Thymus (tissue), 11 donors: ENCODE data around the gene COG6. TPM values are rescaled to one million over a fixed set of nuclear protein-coding genes. Genes with fewer than 3 reads are reported as not detected.

Experiments
- DNase-seq, 9 donors: peaks; one replicate each; pipeline ENCODE4 v3.0.0-alpha.2; 2013; ENCODE audit warnings: low spot score in 9 of 9, low read depth in 6 of 9, missing footprints in 1 of 9
- H3K27ac ChIP-seq, 2 donors: one replicate each; pipeline ENCODE4 v1.5.1; 2013; ENCODE audit warnings: control low read depth in 1 of 2, low read depth in 1 of 2, low read length in 1 of 2, mild to moderate bottlenecking in 1 of 2, moderate library complexity in 1 of 2
- H3K27me3 ChIP-seq, 2 donors: one replicate each; pipeline ENCODE4 v1.5.1; 2013; ENCODE audit warnings: low read length in 1 of 2; ENCODE audit not compliant: control insufficient read depth in 2 of 2, insufficient read depth in 1 of 2
- H3K36me3 ChIP-seq, 2 donors: one replicate each; pipeline ENCODE4 v1.5.1; 2013; ENCODE audit warnings: low read length in 1 of 2, mild to moderate bottlenecking in 1 of 2, moderate library complexity in 1 of 2; ENCODE audit not compliant: control insufficient read depth in 2 of 2, insufficient read depth in 2 of 2
- H3K4me1 ChIP-seq, 2 donors: one replicate each; pipeline ENCODE4 v1.5.1; 2013; ENCODE audit warnings: low read length in 2 of 2; ENCODE audit not compliant: control insufficient read depth in 2 of 2, insufficient read depth in 2 of 2
- H3K4me3 ChIP-seq, 2 donors: one replicate each; pipeline ENCODE4 v1.5.1; 2013; ENCODE audit warnings: low read length in 2 of 2, control low read depth in 1 of 2, mild to moderate bottlenecking in 1 of 2
- H3K9me3 ChIP-seq, 2 donors: one replicate each; pipeline ENCODE4 v1.5.1; 2013; ENCODE audit warnings: low read length in 1 of 2, mild to moderate bottlenecking in 1 of 2; ENCODE audit not compliant: control insufficient read depth in 2 of 2, insufficient read depth in 1 of 2
- WGBS: extraction: QIAGEN DNeasy Blood & Tissue Kit; methylation state at CpG from one replicate; pipeline ENCODE4 v1.1.7; 2013; 5-methylcytosine and 5-hydroxymethylcytosine counted together
- polyA plus RNA-seq: library from polyadenylated mRNA; stranded (reverse); fragments of 200-250 nt; gene quantifications from one replicate; pipeline ENCODE4 v1.2.3, GENCODE V29; 2013
- total RNA-seq: library from RNA; stranded (reverse); fragments of 120-200 nt; gene quantifications from one replicate; pipeline ENCODE4 v1.2.4, GENCODE V29; 2013
- donor health status: healthy.

COG6 gene
- total and polyA plus RNA-seq, 2 donors, result 12.9 to 15.7 TPM

DNA sequence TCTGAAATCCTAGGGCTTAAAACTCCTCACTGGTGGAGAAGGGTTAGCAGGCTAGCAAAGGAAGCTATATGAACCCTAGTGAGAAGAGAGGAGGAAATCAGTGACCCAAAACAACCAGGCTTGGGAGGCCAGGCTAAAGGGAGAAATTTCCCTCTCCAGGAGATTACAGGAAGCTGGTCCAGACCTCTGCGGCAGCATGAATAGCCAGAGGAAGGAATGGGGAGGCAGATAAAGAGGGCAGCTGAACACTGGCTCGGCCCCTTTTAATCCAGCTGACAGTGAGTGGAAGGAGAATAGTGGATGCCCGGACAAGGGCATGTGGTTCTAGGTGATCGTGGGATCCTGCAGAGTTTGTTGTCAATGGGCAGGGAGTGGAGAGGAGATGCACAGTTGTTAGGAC, 130.6 kb downstream of the COG6 start:
- no peak for DNase-seq
- no peaks in the 10 kb centered on the region for H3K4me1 ChIP-seq
- peaks cover 0 to 3% of the 10 kb centered on the region in 2 donors for H3K9me3 ChIP-seq
- H3K36me3 ChIP-seq, result no peaks in the 10 kb centered on the region
- WGBS, result 66% methylated on average over 4 of the region's 4 CpGs
- H3K4me3 ChIP-seq, result no peak overlapping the region
- H3K27ac ChIP-seq, result no peak overlapping the region
- no peaks in the 10 kb centered on the region for H3K27me3 ChIP-seq

DNA sequence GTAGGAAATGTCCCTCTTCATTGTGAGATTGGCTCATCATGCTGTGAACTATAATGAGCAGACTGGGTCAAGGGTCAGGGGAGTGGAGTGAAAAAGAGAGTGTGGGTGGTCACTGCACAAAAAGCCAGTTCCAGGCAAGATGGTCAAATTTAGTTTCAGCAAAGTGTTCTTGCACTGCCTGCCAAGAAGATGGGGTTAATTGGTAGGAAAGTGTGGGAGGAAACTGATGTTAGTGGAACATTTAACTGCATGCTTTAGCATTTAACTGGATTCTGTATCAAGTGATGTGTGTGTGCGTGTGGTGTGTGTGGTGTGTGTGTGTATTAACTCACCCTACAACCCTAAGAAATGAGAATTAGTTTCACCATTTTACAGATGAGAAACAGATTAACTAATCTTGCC, 131.6 kb downstream of the COG6 start:
- H3K4me3 ChIP-seq, result no peak overlapping the region
- H3K27ac ChIP-seq, result no peak overlapping the region
- H3K36me3 ChIP-seq, result no peaks in the 10 kb centered on the region
- peaks cover 0 to 3% of the 10 kb centered on the region in 2 donors for H3K9me3 ChIP-seq
- no peak for DNase-seq
- H3K4me1 ChIP-seq, result no peaks in the 10 kb centered on the region
- no peaks in the 10 kb centered on the region for H3K27me3 ChIP-seq
- WGBS, result 95% methylated on average over 1 of the region's 1 CpG

DNA sequence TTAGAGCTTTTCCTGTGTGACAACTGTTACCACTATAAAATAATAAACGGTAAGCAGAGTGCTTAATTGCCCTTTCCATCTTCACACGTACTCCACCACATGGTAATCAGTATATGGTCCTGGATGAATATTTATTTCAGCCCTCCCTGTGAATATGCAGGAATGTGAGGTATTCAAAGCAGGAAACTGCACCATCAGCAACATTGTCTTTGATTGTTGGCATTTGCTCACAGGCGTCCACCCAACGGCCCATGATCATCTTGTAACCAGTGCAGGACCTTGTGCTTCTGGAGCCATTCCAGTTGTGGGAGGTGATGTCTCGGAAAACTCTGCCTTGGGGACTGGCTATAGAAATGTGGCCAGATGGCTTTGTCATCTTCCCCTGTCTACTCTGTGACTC, 132.6 kb downstream of the COG6 start:
- Histone ChIP-seq H3K9me3 (peaks cover 0 to 3% of the 10 kb centered on the region in 2 donors), H3K36me3 (no peaks in the 10 kb centered on the region), H3K4me3 (no peak overlapping the region), H3K27me3 (no peaks in the 10 kb centered on the region), H3K27ac (no peak overlapping the region), H3K4me1 (no peaks in the 10 kb centered on the region)
- DNase-seq, result no peak
- WGBS, result 92% methylated on average over 5 of the region's 5 CpGs

DNA sequence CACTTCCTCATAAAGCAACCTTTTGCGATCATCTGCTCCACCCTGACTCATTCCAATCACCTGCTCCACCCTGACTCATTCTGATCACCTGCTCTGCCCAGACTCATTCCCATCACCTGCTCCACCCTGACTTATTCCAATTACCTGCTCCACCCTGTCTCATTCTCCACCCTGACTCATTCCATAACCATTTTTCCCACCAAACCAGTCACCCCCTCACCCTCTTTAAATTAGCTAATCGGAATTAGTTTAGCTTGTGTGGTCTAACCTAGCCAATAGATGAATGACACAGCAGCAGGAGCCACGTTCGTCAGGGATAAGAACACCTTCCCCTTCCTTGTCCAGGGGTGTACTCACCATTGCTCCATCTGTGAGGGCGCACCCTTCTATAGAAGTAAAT, 134.0 kb downstream of the COG6 start:
- no peak overlapping the region for H3K4me3 ChIP-seq
- H3K27me3 ChIP-seq, result no peaks in the 10 kb centered on the region
- no peak for DNase-seq
- H3K4me1 ChIP-seq, result no peaks in the 10 kb centered on the region
- H3K36me3 ChIP-seq, result no peaks in the 10 kb centered on the region
- H3K9me3 ChIP-seq, result peaks cover 0 to 3% of the 10 kb centered on the region in 2 donors
- H3K27ac ChIP-seq, result no peak overlapping the region
- 98% methylated on average over 5 of the region's 5 CpGs for WGBS

Other genes with a start within 250 kb of the COG6 start
- 9.1 TPM for gene LHFPL6, start 52.5 kb upstream of the COG6 start, total RNA-seq
- 14.9 TPM for gene LHFPL6, start 52.5 kb upstream of the COG6 start, polyA plus RNA-seq